Stimulated activated CD4-positive, alpha-beta T cell treated with anti-CD3 and anti-CD28 coated beads, TNF-alpha, amount 100 ng/mL, for 1 hour (primary cell): Measurements from ENCODE around the gene ARL14EP.

Source experiments
- DNase-seq, 3 donors: peaks; one replicate each; pipeline ENCODE4 v3.0.0-alpha.2; 2020; ENCODE audit warnings: low read depth in 3 of 3, low spot score in 1 of 3

Gene ARL14EP

GRCh38 chr11:30326906-30327305 is 4.0 kb downstream of the ARL14EP start:
- DNase-seq = no peak

GRCh38 chr11:30328681-30329080 is 5.8 kb downstream of the ARL14EP start:
- DNase-seq = no peak

GRCh38 chr11:30329150-30329940 is 6.4 kb downstream of the ARL14EP start:
- DNase-seq = no peak

GRCh38 chr11:30333405-30333804 is 10.5 kb downstream of the ARL14EP start:
- no peak for DNase-seq

- DNase-seq = no peak
Measured at GRCh38 chr11:30342736-30343166, 19.8 kb downstream of the ARL14EP start.

GRCh38 chr11:30344085-30344484 is 21.2 kb downstream of the ARL14EP start:
- no peak for DNase-seq

- no peak for DNase-seq
Measured at GRCh38 chr11:30345644-30346043, 22.7 kb downstream of the ARL14EP start.

GRCh38 chr11:30346068-30346688 is 23.3 kb downstream of the ARL14EP start:
- DNase-seq = no peak

GRCh38 chr11:30348035-30348434 is 25.1 kb downstream of the ARL14EP start:
- no peak for DNase-seq

GRCh38 chr11:30349885-30350284 is 27.0 kb downstream of the ARL14EP start:
- no peak for DNase-seq

- no peak for DNase-seq
Measured at GRCh38 chr11:30350384-30350783, 27.5 kb downstream of the ARL14EP start.

GRCh38 chr11:30351061-30351460 is 28.2 kb downstream of the ARL14EP start:
- no peak for DNase-seq

GRCh38 chr11:30356391-30356790 is 33.5 kb downstream of the ARL14EP start:
- no peak for DNase-seq

- no peak for DNase-seq
Measured at GRCh38 chr11:30357872-30358271, 35.0 kb downstream of the ARL14EP start.

GRCh38 chr11:30358536-30358935 is 35.6 kb downstream of the ARL14EP start:
- no peak for DNase-seq

GRCh38 chr11:30360741-30361140 is 37.8 kb downstream of the ARL14EP start:
- DNase-seq = no peak

- no peak for DNase-seq
Measured at GRCh38 chr11:30364139-30364836, 41.4 kb downstream of the ARL14EP start.

- DNase-seq = no peak
Measured at GRCh38 chr11:30364837-30365482, 42.1 kb downstream of the ARL14EP start.

- no peak for DNase-seq
Measured at GRCh38 chr11:30365793-30366517, 43.1 kb downstream of the ARL14EP start.

GRCh38 chr11:30368394-30368793 is 45.5 kb downstream of the ARL14EP start:
- no peak for DNase-seq

- DNase-seq = no peak
Measured at GRCh38 chr11:30370164-30370563, 47.3 kb downstream of the ARL14EP start.
